Liver (tissue), 9 donors: ENCODE data around the gene CYB5R4. TPM values are rescaled to one million over a fixed set of nuclear protein-coding genes. Genes with fewer than 3 reads are reported as not detected.

Experiments
- DNase-seq: peaks from one replicate; pipeline ENCODE4 v3.0.0-alpha.2; 2017; ENCODE audit warnings: low spot score
- H3K27ac ChIP-seq, 2 donors: one replicate each; pipeline ENCODE4 v1.7.0; 2013; ENCODE audit warnings: inconsistent platforms in 2 of 2, low read length in 2 of 2, control low read depth in 1 of 2, low read depth in 1 of 2, mild to moderate bottlenecking in 1 of 2
- H3K27me3 ChIP-seq, 4 donors: one replicate each; pipeline versions ENCODE4 v1.6.1 to v1.7.0; 2013; ENCODE audit warnings: low read length in 3 of 4, inconsistent platforms in 1 of 4, mild to moderate bottlenecking in 1 of 4, moderate library complexity in 1 of 4; ENCODE audit not compliant: control insufficient read depth in 4 of 4, insufficient read depth in 4 of 4
- H3K36me3 ChIP-seq, 4 donors: one replicate each; pipeline versions ENCODE4 v1.6.1 to v1.7.0; 2013; ENCODE audit warnings: low read length in 3 of 4, mild to moderate bottlenecking in 3 of 4, low read depth in 1 of 4, moderate library complexity in 1 of 4; ENCODE audit not compliant: control insufficient read depth in 4 of 4, insufficient read depth in 3 of 4
- H3K4me1 ChIP-seq, 4 donors: one replicate each; pipeline versions ENCODE4 v1.6.1 to v1.7.0; 2013; ENCODE audit warnings: low read length in 3 of 4, mild to moderate bottlenecking in 3 of 4, moderate library complexity in 1 of 4; ENCODE audit not compliant: control insufficient read depth in 4 of 4, insufficient read depth in 4 of 4
- H3K4me3 ChIP-seq, 3 donors: one replicate each; pipeline versions ENCODE4 v1.6.1 to v1.7.0; 2013; ENCODE audit warnings: low read length in 3 of 3, control low read depth in 1 of 3, low read depth in 1 of 3, mild to moderate bottlenecking in 1 of 3
- H3K9ac ChIP-seq, 2 donors: one replicate each; pipeline ENCODE4 v1.7.0; 2013; ENCODE audit warnings: low read length in 2 of 2, mild to moderate bottlenecking in 2 of 2, moderate library complexity in 2 of 2, control low read depth in 1 of 2, low read depth in 1 of 2
- H3K9me3 ChIP-seq, 4 donors: one replicate each; pipeline versions ENCODE4 v1.6.1 to v1.7.0; 2013; ENCODE audit warnings: low read length in 3 of 4; ENCODE audit not compliant: control insufficient read depth in 4 of 4
- ATF3 ChIP-seq: IDR thresholded peaks from 2 replicates; pipeline ENCODE4 v1.6.1; 2016; ENCODE audit warnings: antibody characterized with exemption
- EGR1 ChIP-seq, 2 donors: IDR thresholded peaks; 2 replicates each; pipeline ENCODE4 v1.6.1; 2016 to 2018; ENCODE audit warnings: antibody characterized with exemption in 2 of 2, low read depth in 2 of 2
- FOXA1 ChIP-seq: IDR thresholded peaks from 2 replicates; pipeline ENCODE4 v1.6.1; 2016; ENCODE audit warnings: antibody characterized with exemption
- FOXA2 ChIP-seq: IDR thresholded peaks from 2 replicates; pipeline ENCODE4 v1.6.1; 2016; ENCODE audit warnings: antibody characterized with exemption
- GABPA ChIP-seq, 2 donors: IDR thresholded peaks in 1 of 2; conservative IDR thresholded peaks in 1 of 2; 2 replicates each; pipeline ENCODE4 v1.6.1; 2016; ENCODE audit warnings: antibody characterized with exemption in 2 of 2, mild to moderate bottlenecking in 1 of 2, moderate library complexity in 1 of 2
- HNF4A ChIP-seq, 2 donors: conservative IDR thresholded peaks; 2 replicates each; pipeline ENCODE4 v1.6.1; 2016; ENCODE audit warnings: antibody characterized with exemption in 2 of 2, mild to moderate bottlenecking in 2 of 2
- HNF4G ChIP-seq: IDR thresholded peaks from 2 replicates; pipeline ENCODE4 v1.6.1; 2016; ENCODE audit warnings: antibody characterized with exemption
- JUND ChIP-seq, 2 donors: IDR thresholded peaks; 2 replicates each; pipeline ENCODE4 v1.6.1; 2016; ENCODE audit warnings: antibody characterized with exemption in 2 of 2
- MAX ChIP-seq: IDR thresholded peaks from 2 replicates; pipeline ENCODE4 v1.6.1; 2016; ENCODE audit warnings: antibody characterized with exemption
- NR2F2 ChIP-seq: IDR thresholded peaks from 2 replicates; pipeline ENCODE4 v1.6.1; 2016; ENCODE audit warnings: antibody characterized with exemption
- RAD21 ChIP-seq, 2 donors: IDR thresholded peaks; 2 replicates each; pipeline ENCODE4 v1.6.1; 2016; ENCODE audit warnings: antibody characterized with exemption in 2 of 2, mild to moderate bottlenecking in 2 of 2
- RXRA ChIP-seq, 2 donors: IDR thresholded peaks; 2 replicates each; pipeline ENCODE4 v1.6.1; 2017 to 2018; ENCODE audit warnings: antibody characterized with exemption in 2 of 2, mild to moderate bottlenecking in 1 of 2
- SP1 ChIP-seq: IDR thresholded peaks from 2 replicates; pipeline ENCODE4 v1.6.1; 2018; ENCODE audit warnings: antibody characterized with exemption, mild to moderate bottlenecking
- TAF1 ChIP-seq: conservative IDR thresholded peaks from 2 replicates; pipeline ENCODE4 v1.6.1; 2016; ENCODE audit warnings: antibody characterized with exemption, mild to moderate bottlenecking
- YY1 ChIP-seq: IDR thresholded peaks from 2 replicates; pipeline ENCODE4 v1.6.1; 2016; ENCODE audit warnings: antibody characterized with exemption, mild to moderate bottlenecking
- WGBS: extraction: QIAGEN DNeasy Blood & Tissue Kit; methylation state at CpG from one replicate; pipeline ENCODE4 v1.1.7; 2013; 5-methylcytosine and 5-hydroxymethylcytosine counted together
- polyA plus RNA-seq, 2 donors: library from polyadenylated mRNA; stranded (reverse) in 1 of 2; unstranded in 1 of 2; fragments of 200-250 nt in 1 of 2; fragments of >200 nt in 1 of 2; fragmentation: Nextera tagmentation in 1 of 2; extraction: Ambion mirVana in 1 of 2; gene quantifications; one replicate each; pipeline versions ENCODE4 v1.2.1 to v1.2.3, GENCODE V29; 2013 to 2015
- total RNA-seq, 2 donors: library from RNA; depleted of rRNA; stranded (reverse); fragments of >200 nt; gene quantifications; one replicate each; pipeline ENCODE4 v1.2.3, GENCODE V29; 2014
- TF ChIP-seq, protein P1 (sequence below): IDR thresholded peaks from 2 replicates; pipeline ENCODE4 v1.6.1; 2016; ENCODE audit warnings: antibody characterized with exemption, mild to moderate bottlenecking
- TF ChIP-seq, protein P2 (sequence below): IDR thresholded peaks from 2 replicates; pipeline ENCODE4 v1.6.1; 2016; ENCODE audit warnings: antibody characterized with exemption
- donor health status: healthy.
- donor health status: healthy.
- donor health status: healthy.
- donor health status: healthy.
- donor health status: healthy.

The CYB5R4 gene
- total and polyA plus RNA-seq, 4 donors: 3.4 to 7.8 (median 5.4) TPM

DNA sequence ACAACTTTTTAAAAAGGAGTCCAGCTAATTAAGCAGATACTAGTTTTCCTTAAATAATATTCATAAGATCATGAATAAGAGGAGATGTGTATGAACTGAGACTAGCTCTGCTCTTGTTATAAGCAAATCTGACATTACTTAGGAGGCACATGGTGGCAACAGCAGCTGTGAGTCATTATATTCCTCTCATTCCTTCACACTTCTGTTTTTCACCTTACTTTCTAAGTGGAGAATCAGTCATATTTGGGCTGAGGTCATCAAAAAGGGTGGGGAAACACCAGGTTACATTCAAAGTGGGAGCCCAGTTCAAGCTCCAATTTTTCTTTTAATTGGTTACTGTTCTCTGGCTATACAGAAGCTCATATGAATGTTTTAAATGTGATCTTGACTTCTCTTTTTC, 12.3 kb upstream of the CYB5R4 start:
- no peaks in the 10 kb centered on the region for H3K36me3 ChIP-seq
- H3K27me3 ChIP-seq: peaks cover 0 to 5% (median 0%) of the 10 kb centered on the region in 4 donors
- no peak overlapping the region for H3K9ac ChIP-seq
- no peak overlapping the region for H3K27ac ChIP-seq
- H3K9me3 ChIP-seq: no peaks in the 10 kb centered on the region
- no peak for DNase-seq
- TF ChIP-seq RAD21 (IDR thresholded peaks at IDR 0.05) (no peak), RXRA (IDR thresholded peaks at IDR 0.05) (no peak), YY1 (no peak), FOXA2 (no peak), GABPA (IDR thresholded peaks at IDR 0.05 in 1 of 2, conservative IDR thresholded peaks at IDR 0.05 in 1 of 2) (no peak), MAX (no peak)
- H3K4me3 ChIP-seq: no peak overlapping the region
- H3K4me1 ChIP-seq: no peaks in the 10 kb centered on the region

DNA sequence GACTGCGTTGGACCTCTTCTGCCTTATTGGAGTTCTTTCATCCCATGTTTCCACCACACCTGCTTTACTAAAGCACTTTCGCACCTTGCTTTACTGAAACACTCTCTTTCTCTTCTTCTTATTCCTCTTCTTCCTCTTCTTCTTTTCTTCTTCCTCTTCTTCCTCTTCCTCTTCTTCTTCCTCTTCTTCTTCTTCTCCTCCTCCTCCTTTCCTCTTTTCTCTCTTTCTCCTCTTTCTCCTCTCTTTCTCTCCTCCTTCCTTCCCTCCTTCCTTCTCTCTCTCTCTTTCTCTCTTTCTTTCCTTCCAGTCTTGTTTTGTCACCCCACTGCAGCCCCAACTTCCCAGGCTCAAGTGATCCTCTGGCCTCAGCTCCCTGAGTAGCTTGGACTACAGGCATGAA, 10.4 kb upstream of the CYB5R4 start:
- no peaks in the 10 kb centered on the region for H3K9me3 ChIP-seq
- TF ChIP-seq HNF4G: no peak
- no peak for TF ChIP-seq EGR1 (IDR thresholded peaks at IDR 0.05; ENCODE audit: low read depth in 2 of 2)
- no peak for TF ChIP-seq NR2F2
- TF ChIP-seq FOXA2: no peak
- no peak for TF ChIP-seq RAD21 (IDR thresholded peaks at IDR 0.05)
- TF ChIP-seq, protein P1, sequence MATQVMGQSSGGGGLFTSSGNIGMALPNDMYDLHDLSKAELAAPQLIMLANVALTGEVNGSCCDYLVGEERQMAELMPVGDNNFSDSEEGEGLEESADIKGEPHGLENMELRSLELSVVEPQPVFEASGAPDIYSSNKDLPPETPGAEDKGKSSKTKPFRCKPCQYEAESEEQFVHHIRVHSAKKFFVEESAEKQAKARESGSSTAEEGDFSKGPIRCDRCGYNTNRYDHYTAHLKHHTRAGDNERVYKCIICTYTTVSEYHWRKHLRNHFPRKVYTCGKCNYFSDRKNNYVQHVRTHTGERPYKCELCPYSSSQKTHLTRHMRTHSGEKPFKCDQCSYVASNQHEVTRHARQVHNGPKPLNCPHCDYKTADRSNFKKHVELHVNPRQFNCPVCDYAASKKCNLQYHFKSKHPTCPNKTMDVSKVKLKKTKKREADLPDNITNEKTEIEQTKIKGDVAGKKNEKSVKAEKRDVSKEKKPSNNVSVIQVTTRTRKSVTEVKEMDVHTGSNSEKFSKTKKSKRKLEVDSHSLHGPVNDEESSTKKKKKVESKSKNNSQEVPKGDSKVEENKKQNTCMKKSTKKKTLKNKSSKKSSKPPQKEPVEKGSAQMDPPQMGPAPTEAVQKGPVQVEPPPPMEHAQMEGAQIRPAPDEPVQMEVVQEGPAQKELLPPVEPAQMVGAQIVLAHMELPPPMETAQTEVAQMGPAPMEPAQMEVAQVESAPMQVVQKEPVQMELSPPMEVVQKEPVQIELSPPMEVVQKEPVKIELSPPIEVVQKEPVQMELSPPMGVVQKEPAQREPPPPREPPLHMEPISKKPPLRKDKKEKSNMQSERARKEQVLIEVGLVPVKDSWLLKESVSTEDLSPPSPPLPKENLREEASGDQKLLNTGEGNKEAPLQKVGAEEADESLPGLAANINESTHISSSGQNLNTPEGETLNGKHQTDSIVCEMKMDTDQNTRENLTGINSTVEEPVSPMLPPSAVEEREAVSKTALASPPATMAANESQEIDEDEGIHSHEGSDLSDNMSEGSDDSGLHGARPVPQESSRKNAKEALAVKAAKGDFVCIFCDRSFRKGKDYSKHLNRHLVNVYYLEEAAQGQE: no peak
- no peak for TF ChIP-seq GABPA (IDR thresholded peaks at IDR 0.05 in 1 of 2, conservative IDR thresholded peaks at IDR 0.05 in 1 of 2)
- TF ChIP-seq HNF4A (conservative IDR thresholded peaks at IDR 0.05): no peak
- no peak for TF ChIP-seq RXRA (IDR thresholded peaks at IDR 0.05)
- TF ChIP-seq YY1: no peak
- peaks cover 7 to 13% (median 11%) of the 10 kb centered on the region in 4 donors for H3K4me1 ChIP-seq
- H3K36me3 ChIP-seq: no peaks in the 10 kb centered on the region
- DNase-seq: no peak
- H3K9ac ChIP-seq: no peak overlapping the region
- H3K27ac ChIP-seq: no peak overlapping the region
- H3K27me3 ChIP-seq: peaks cover 2 to 8% (median 6%) of the 10 kb centered on the region in 4 donors
- 76% methylated on average over 2 of the region's 2 CpGs for WGBS
- H3K4me3 ChIP-seq: no peak overlapping the region

- Histone ChIP-seq H3K27me3 (peaks cover 2 to 11% (median 7%) of the 10 kb centered on the region in 4 donors), H3K9me3 (no peaks in the 10 kb centered on the region), H3K27ac (no peak overlapping the region), H3K4me1 (peaks cover 7 to 13% (median 11%) of the 10 kb centered on the region in 4 donors), H3K4me3 (no peak overlapping the region), H3K9ac (no peak overlapping the region), H3K36me3 (no peaks in the 10 kb centered on the region)
- 73% methylated on average over 3 of the region's 3 CpGs for WGBS
- no peak for DNase-seq
- TF ChIP-seq EGR1 (IDR thresholded peaks at IDR 0.05; ENCODE audit: low read depth in 2 of 2) (no peak), TAF1 (no peak), ATF3 (no peak), FOXA2 (no peak), YY1 (no peak), HNF4A (conservative IDR thresholded peaks at IDR 0.05) (no peak), SP1 (no peak), RXRA (IDR thresholded peaks at IDR 0.05) (no peak), HNF4G (no peak), NR2F2 (no peak), MAX (no peak), FOXA1 (no peak), GABPA (IDR thresholded peaks at IDR 0.05 in 1 of 2, conservative IDR thresholded peaks at IDR 0.05 in 1 of 2) (no peak), JUND (IDR thresholded peaks at IDR 0.05) (no peak), RAD21 (IDR thresholded peaks at IDR 0.05) (no peak)
- TF ChIP-seq, protein P2, sequence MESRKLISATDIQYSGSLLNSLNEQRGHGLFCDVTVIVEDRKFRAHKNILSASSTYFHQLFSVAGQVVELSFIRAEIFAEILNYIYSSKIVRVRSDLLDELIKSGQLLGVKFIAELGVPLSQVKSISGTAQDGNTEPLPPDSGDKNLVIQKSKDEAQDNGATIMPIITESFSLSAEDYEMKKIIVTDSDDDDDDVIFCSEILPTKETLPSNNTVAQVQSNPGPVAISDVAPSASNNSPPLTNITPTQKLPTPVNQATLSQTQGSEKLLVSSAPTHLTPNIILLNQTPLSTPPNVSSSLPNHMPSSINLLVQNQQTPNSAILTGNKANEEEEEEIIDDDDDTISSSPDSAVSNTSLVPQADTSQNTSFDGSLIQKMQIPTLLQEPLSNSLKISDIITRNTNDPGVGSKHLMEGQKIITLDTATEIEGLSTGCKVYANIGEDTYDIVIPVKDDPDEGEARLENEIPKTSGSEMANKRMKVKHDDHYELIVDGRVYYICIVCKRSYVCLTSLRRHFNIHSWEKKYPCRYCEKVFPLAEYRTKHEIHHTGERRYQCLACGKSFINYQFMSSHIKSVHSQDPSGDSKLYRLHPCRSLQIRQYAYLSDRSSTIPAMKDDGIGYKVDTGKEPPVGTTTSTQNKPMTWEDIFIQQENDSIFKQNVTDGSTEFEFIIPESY: no peak
- TF ChIP-seq, protein P1: no peak
Observed at GRCh38 chr6:83849610-83850009, 9.9 kb upstream of the CYB5R4 start.
